Rectal smooth muscle tissue (tissue), 1 donor: ENCODE results near the gene CREBBP.
A peak's percentile ranks its signal among the peaks of the same experiment; 100 is the strongest.

Experiments used
- H3K27ac ChIP-seq: one replicate; pipeline ENCODE4 v1.7.0; 2013; ENCODE audit warnings: low read depth, low read length, inconsistent platforms
- H3K27me3 ChIP-seq: one replicate; pipeline ENCODE4 v1.7.0; 2013; ENCODE audit warnings: low read length; ENCODE audit not compliant: control insufficient read depth, insufficient read depth
- H3K36me3 ChIP-seq: one replicate; pipeline ENCODE4 v1.7.0; 2013; ENCODE audit warnings: low read length; ENCODE audit not compliant: control insufficient read depth, insufficient read depth
- H3K4me1 ChIP-seq: one replicate; pipeline ENCODE4 v1.7.0; 2013; ENCODE audit warnings: low read length; ENCODE audit not compliant: control insufficient read depth, insufficient read depth
- H3K4me3 ChIP-seq: one replicate; pipeline ENCODE4 v1.7.0; 2013; ENCODE audit warnings: low read length
- H3K9ac ChIP-seq: one replicate; pipeline ENCODE4 v1.7.0; 2013; ENCODE audit warnings: low read length

The CREBBP gene

GRCh38 chr16:3861808-3862451 lies 18.6 kb downstream of the CREBBP start:
- Histone ChIP-seq H3K4me1 (peaks cover 4% of the 10 kb centered on the region), H3K9ac (no peak overlapping the region), H3K36me3 (no peaks in the 10 kb centered on the region), H3K27ac (no peak overlapping the region), H3K27me3 (no peaks in the 10 kb centered on the region), H3K4me3 (no peak overlapping the region)

GRCh38 chr16:3859889-3860288 lies 20.6 kb downstream of the CREBBP start:
- H3K9ac ChIP-seq: no peak overlapping the region
- H3K4me3 ChIP-seq: no peak overlapping the region
- peaks cover 4% of the 10 kb centered on the region for H3K4me1 ChIP-seq
- no peak overlapping the region for H3K27ac ChIP-seq
- H3K27me3 ChIP-seq: no peaks in the 10 kb centered on the region
- no peaks in the 10 kb centered on the region for H3K36me3 ChIP-seq

GRCh38 chr16:3858801-3859200 lies 21.7 kb downstream of the CREBBP start:
- H3K9ac ChIP-seq: no peak overlapping the region
- H3K4me1 ChIP-seq: peaks cover under 1% of the 10 kb centered on the region
- no peaks in the 10 kb centered on the region for H3K36me3 ChIP-seq
- H3K27me3 ChIP-seq: no peaks in the 10 kb centered on the region
- no peak overlapping the region for H3K4me3 ChIP-seq
- no peak overlapping the region for H3K27ac ChIP-seq

GRCh38 chr16:3857189-3858043 lies 23.1 kb downstream of the CREBBP start:
- H3K36me3 ChIP-seq: no peaks in the 10 kb centered on the region
- H3K4me1 ChIP-seq: no peaks in the 10 kb centered on the region
- H3K4me3 ChIP-seq: no peak overlapping the region
- no peak overlapping the region for H3K27ac ChIP-seq
- no peak overlapping the region for H3K9ac ChIP-seq
- H3K27me3 ChIP-seq: no peaks in the 10 kb centered on the region

- H3K36me3 ChIP-seq: no peaks in the 10 kb centered on the region
- H3K4me1 ChIP-seq: no peaks in the 10 kb centered on the region
- no peaks in the 10 kb centered on the region for H3K27me3 ChIP-seq
- H3K4me3 ChIP-seq: no peak overlapping the region
- no peak overlapping the region for H3K27ac ChIP-seq
- no peak overlapping the region for H3K9ac ChIP-seq
Measured at GRCh38 chr16:3856367-3857141, 24.0 kb downstream of the CREBBP start.

GRCh38 chr16:3854750-3855541 lies 25.6 kb downstream of the CREBBP start:
- Histone ChIP-seq H3K4me1 (peaks cover 6% of the 10 kb centered on the region), H3K27ac (no peak overlapping the region), H3K9ac (no peak overlapping the region), H3K27me3 (no peaks in the 10 kb centered on the region), H3K4me3 (no peak overlapping the region), H3K36me3 (peaks cover 7% of the 10 kb centered on the region)

GRCh38 chr16:3850544-3850899 lies 30.0 kb downstream of the CREBBP start:
- H3K4me3 ChIP-seq: no peak overlapping the region
- no peaks in the 10 kb centered on the region for H3K27me3 ChIP-seq
- no peak overlapping the region for H3K27ac ChIP-seq
- H3K4me1 ChIP-seq: peaks cover 11% of the 10 kb centered on the region
- peaks cover 11% of the 10 kb centered on the region for H3K36me3 ChIP-seq
- no peak overlapping the region for H3K9ac ChIP-seq

- no peak overlapping the region for H3K4me3 ChIP-seq
- no peaks in the 10 kb centered on the region for H3K27me3 ChIP-seq
- peaks cover 11% of the 10 kb centered on the region for H3K36me3 ChIP-seq
- H3K27ac ChIP-seq: peak overlapping the region; percentile 10
- no peak overlapping the region for H3K9ac ChIP-seq
- H3K4me1 ChIP-seq: peaks cover 11% of the 10 kb centered on the region
Measured at GRCh38 chr16:3849751-3850543, 30.6 kb downstream of the CREBBP start.

- H3K27ac ChIP-seq: no peak overlapping the region
- H3K4me1 ChIP-seq: peaks cover 16% of the 10 kb centered on the region
- no peaks in the 10 kb centered on the region for H3K27me3 ChIP-seq
- no peak overlapping the region for H3K9ac ChIP-seq
- H3K4me3 ChIP-seq: no peak overlapping the region
- peaks cover 11% of the 10 kb centered on the region for H3K36me3 ChIP-seq
Measured at GRCh38 chr16:3846595-3847091, 33.9 kb downstream of the CREBBP start.

- H3K36me3 ChIP-seq: peaks cover 11% of the 10 kb centered on the region
- no peak overlapping the region for H3K9ac ChIP-seq
- no peak overlapping the region for H3K4me3 ChIP-seq
- no peak overlapping the region for H3K27ac ChIP-seq
- H3K27me3 ChIP-seq: no peaks in the 10 kb centered on the region
- peaks cover 16% of the 10 kb centered on the region for H3K4me1 ChIP-seq
Measured at GRCh38 chr16:3846087-3846486, 34.4 kb downstream of the CREBBP start.

GRCh38 chr16:3842994-3843393 lies 37.5 kb downstream of the CREBBP start:
- no peak overlapping the region for H3K9ac ChIP-seq
- no peaks in the 10 kb centered on the region for H3K36me3 ChIP-seq
- H3K27me3 ChIP-seq: no peaks in the 10 kb centered on the region
- peaks cover 5% of the 10 kb centered on the region for H3K4me1 ChIP-seq
- no peak overlapping the region for H3K4me3 ChIP-seq
- H3K27ac ChIP-seq: no peak overlapping the region
